Stomach (tissue), 4 donors: ENCODE data around the gene MICAL3.
"Not testable (repeated sequence)": the region's sequence is repeated elsewhere in the genome, so short reads cannot be mapped to it uniquely, and the experiment has no call there.

Source experiments
- CTCF ChIP-seq, 7 experiments: fragments of 450-650 bp in 4 of 7; fragments of 200-600 bp in 3 of 7; sonication (generic) in 3 of 7; IDR thresholded peaks; one replicate each; pipeline ENCODE4 v1.5.1; 2016 to 2019; ENCODE audit warnings: antibody characterized with exemption in 7 of 7, control low read depth in 2 of 7, mild to moderate bottlenecking in 1 of 7
- EP300 ChIP-seq: sonication (generic); formaldehyde crosslinking; IDR thresholded peaks from one replicate; pipeline ENCODE4 v1.6.1; 2017; ENCODE audit warnings: antibody characterized with exemption
- POLR2A ChIP-seq, 4 donors: fragments of 450-650 bp; IDR thresholded peaks; one replicate each; pipeline ENCODE4 v1.6.1; 2016; ENCODE audit warnings: antibody characterized with exemption in 4 of 4, control low read depth in 2 of 4, mild to moderate bottlenecking in 1 of 4, moderate library complexity in 1 of 4
- POLR2AphosphoS5 ChIP-seq, 3 donors: sonication (generic); formaldehyde crosslinking; IDR thresholded peaks; one replicate each; pipeline ENCODE4 v1.6.1; 2016; ENCODE audit warnings: antibody characterized with exemption in 3 of 3

GRCh38 chr22:17932457-17932856 is 91.9 kb downstream of the MICAL3 start:
- not testable (repeated sequence) for TF ChIP-seq CTCF (IDR thresholded peaks at IDR 0.05); POLR2A (IDR thresholded peaks at IDR 0.05); POLR2AphosphoS5 (IDR thresholded peaks at IDR 0.05); EP300
